ENCODE measurements around the gene HDAC4.

HDAC4 gene

GRCh38 chr2:239381709-239382134 lies 19.1 kb downstream of the HDAC4 start:
- DNase-seq = no peak

GRCh38 chr2:239380831-239381708 lies 19.8 kb downstream of the HDAC4 start:
- DNase-seq = no peak

GRCh38 chr2:239379641-239380170 lies 21.1 kb downstream of the HDAC4 start:
- DNase-seq = no peak

- DNase-seq = no peak
Observed at GRCh38 chr2:239378918-239379640, 21.7 kb downstream of the HDAC4 start.

- no peak for DNase-seq
Observed at GRCh38 chr2:239378021-239378917, 22.6 kb downstream of the HDAC4 start.

GRCh38 chr2:239377591-239377990 lies 23.2 kb downstream of the HDAC4 start:
- DNase-seq = no peak

GRCh38 chr2:239376942-239377531 lies 23.8 kb downstream of the HDAC4 start:
- no peak for DNase-seq

GRCh38 chr2:239376351-239376750 lies 24.5 kb downstream of the HDAC4 start:
- DNase-seq = no peak

GRCh38 chr2:239375278-239376061 lies 25.4 kb downstream of the HDAC4 start:
- no peak for DNase-seq

- no peak for DNase-seq
Observed at GRCh38 chr2:239374896-239375277, 25.9 kb downstream of the HDAC4 start.

GRCh38 chr2:239372835-239373234 lies 28.0 kb downstream of the HDAC4 start:
- DNase-seq = no peak

- DNase-seq = no peak
Observed at GRCh38 chr2:239371726-239372686, 28.8 kb downstream of the HDAC4 start.

- DNase-seq = no peak
Observed at GRCh38 chr2:239370876-239371725, 29.7 kb downstream of the HDAC4 start.

- DNase-seq = no peak
Observed at GRCh38 chr2:239370403-239370802, 30.4 kb downstream of the HDAC4 start.

GRCh38 chr2:239369631-239370161 lies 31.1 kb downstream of the HDAC4 start:
- no peak for DNase-seq

- DNase-seq = no peak
Observed at GRCh38 chr2:239368906-239369552, 31.8 kb downstream of the HDAC4 start.

GRCh38 chr2:239368321-239368720 lies 32.5 kb downstream of the HDAC4 start:
- DNase-seq = no peak

- no peak for DNase-seq
Observed at GRCh38 chr2:239366740-239367139, 34.1 kb downstream of the HDAC4 start.

All from NCI-H510A treated with DMSO at 0.1 percent for 48 hours (cell line).